GM12872 (cell line): Measurements from ENCODE around the gene STYXL2.

ENCODE experiments used
- CTCF ChIP-seq: IDR thresholded peaks from 3 replicates; pipeline ENCODE4 v1.5.1; 2011; ENCODE audit warnings: low read depth, mild to moderate bottlenecking, low read length, moderate library complexity; ENCODE audit not compliant: insufficient read depth

STYXL2 gene

GRCh38 chr1:167089939-167090313 is 3.9 kb upstream of the STYXL2 start:
- TF ChIP-seq CTCF = no peak

- no peak for TF ChIP-seq CTCF
Observed at GRCh38 chr1:167090314-167090942, 3.4 kb upstream of the STYXL2 start, which contains the start of gene GPA33. GPA33 (minus strand) TSS chr1:167090377; CDS start chr1:167090287, 90 bp downstream.

- no peak for TF ChIP-seq CTCF
Observed at GRCh38 chr1:167092653-167093052, 1.2 kb upstream of the STYXL2 start.

GRCh38 chr1:167094690-167095089 is 815 bp downstream of the STYXL2 start:
- TF ChIP-seq CTCF = no peak

GRCh38 chr1:167095368-167095767 is 1.5 kb downstream of the STYXL2 start:
- TF ChIP-seq CTCF = no peak

- no peak for TF ChIP-seq CTCF
Observed at GRCh38 chr1:167099851-167100250, 6.0 kb downstream of the STYXL2 start.

GRCh38 chr1:167100730-167101129 is 6.9 kb downstream of the STYXL2 start:
- no peak for TF ChIP-seq CTCF

GRCh38 chr1:167101754-167102153 is 7.9 kb downstream of the STYXL2 start:
- no peak for TF ChIP-seq CTCF
